DMS53 (cell line): ENCODE measurements around the gene STYXL1.

Experiments used
- DNase-seq: peaks from one replicate; lab custom pipeline; 2025; lab: John Stamatoyannopoulos, UW

The STYXL1 gene

DNA sequence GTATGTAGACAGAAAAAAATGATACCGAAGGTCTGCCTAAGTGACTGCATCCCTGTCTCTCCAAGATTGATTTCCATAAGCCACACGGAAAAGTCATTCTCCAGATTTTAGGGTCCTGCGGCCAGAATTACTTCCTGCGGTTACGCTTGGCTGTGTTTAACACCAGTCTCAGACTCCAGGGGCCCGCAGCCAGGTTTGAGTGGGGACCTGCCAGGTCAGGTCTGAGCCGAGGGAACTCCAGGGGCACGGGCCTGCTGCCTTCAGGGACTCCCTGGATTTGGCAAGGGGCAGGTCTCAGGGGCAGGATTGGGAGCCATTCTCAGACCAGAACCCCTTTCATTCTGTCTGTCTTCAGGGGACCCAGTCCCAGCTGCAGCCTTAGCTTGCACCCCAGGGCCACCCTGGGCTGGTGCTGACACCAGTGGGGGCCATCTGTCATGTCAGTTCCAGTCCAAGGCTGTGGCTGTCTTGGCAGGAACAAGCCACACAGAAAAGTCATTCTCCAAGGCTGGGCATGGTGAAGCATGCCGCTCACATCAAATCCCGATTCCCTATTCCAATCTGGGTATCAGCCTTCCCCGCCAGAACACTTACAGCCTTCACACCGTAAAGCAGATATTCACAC lies 92.4 kb downstream of the STYXL1 start:
- no peak for DNase-seq

DNA sequence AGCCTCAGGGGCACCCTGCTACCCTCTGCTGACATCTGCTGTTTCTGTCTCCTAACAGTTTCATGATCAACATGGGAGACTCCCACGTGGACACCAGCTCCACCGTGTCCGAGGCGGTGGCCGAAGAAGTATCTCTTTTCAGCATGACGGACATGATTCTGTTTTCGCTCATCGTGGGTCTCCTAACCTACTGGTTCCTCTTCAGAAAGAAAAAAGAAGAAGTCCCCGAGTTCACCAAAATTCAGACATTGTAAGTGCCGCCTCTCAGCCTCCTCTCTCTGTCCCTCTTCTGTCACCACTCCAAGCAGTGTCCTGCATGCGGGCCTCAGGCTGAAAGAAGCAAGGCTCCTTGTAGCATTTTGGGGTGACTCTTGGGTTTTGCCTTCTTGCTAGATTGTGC lies 93.9 kb downstream of the STYXL1 start:
- DNase-seq: no peak

DNA sequence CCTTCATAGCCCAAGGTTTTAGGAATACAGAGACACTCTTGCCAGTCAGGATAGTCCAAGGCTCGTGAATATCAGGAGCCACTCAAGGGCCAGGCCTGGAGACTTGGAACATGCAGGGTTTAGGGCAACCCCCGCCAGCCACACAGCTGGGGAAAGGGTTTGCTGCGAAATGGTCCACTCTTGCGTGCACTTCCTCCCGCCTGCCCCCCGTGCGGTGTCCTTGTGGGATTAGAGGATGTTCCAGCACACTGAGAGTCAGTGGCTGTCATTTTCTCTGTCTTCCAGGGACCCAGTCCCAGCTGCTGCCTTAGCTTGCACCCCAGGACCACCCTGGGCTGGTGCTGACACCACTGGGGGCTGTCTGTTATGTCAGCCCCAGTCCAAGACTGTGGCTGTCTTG lies 94.4 kb downstream of the STYXL1 start:
- no peak for DNase-seq

DNA sequence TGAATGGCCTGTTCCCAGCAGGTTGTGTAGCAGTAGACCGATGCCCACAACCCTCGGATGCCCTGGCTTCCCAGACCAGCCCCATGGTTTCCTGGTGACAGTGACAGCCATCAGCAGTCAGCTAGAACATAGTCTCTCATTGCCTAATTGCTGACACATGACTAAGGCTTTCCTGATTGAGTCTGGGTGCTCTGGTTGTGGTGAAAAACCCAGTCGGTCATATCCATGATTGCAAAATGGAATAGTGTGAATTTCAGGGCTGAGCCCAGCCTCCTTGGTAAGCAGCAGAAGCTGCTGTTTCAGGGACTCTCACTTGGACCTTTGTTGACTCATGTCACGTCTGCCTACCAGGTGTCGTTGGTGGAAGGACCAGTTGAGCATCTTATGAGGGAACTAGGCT lies 96.3 kb downstream of the STYXL1 start:
- DNase-seq: peak; percentile 40

DNA sequence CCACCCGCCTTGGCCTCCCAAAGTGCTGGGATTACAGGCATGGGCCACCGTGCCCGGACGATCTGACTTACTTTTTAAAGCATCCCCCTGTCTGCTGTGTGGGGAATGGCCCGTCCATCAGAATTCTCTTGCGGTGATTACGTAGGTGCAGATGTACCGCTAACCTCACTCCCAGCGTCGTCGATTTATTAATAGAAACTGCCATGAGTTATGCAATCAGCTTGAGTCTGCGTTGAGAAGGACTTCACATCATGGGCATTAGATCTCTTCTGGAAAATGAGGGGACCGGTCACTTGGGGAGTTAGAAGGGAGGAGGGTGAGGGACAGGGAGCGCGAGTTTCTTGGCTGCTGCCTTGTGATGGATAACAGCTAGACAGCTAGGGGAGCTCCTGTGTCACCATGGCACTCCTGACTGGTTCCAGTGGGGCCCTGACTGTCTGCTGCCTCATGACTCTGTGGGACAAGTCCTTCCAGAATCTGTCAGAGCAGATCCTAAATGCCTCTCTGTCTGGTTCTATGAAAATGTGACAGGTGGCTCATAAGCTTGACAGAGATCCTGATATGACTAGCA lies 97.6 kb downstream of the STYXL1 start:
- peak; percentile 47 for DNase-seq

DNA sequence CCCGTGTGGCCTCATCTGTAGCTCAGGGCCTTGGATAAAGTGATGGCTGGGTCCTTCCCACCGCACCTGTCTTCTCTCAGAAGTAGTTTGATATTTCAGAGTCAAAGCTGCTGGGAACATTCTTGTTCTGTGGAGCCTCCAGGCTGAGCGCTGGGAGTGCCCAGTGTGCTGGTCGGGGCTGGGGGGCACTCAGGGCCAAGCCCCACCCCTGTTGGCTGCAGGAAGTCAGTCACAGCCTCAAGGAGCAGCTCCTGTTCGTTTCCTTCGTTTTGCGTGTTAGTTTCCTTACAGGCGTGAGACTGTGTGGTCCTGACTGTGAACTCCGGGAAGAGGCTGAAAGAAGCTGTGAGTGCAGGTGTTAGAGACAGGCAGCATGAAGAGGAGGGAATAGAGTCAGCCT lies 99.6 kb downstream of the STYXL1 start:
- no peak for DNase-seq
